ENCODE data around the gene EYS. TPM values are rescaled to one million over a fixed set of nuclear protein-coding genes. Genes with fewer than 3 reads are reported as not detected.

The EYS gene
- total RNA-seq, 1 donor from 2014 or later, result not detected

GRCh38 chr6:64811119-64811518 is 895.9 kb downstream of the EYS start:
- no peaks in the 10 kb centered on the region for H3K36me3 ChIP-seq
- DNase-seq (ENCODE audit: low spot score in 2 of 2), result no peak
- no peak overlapping the region for H3K4me3 ChIP-seq
- no peaks in the 10 kb centered on the region for H3K9me3 ChIP-seq
- no peak overlapping the region for H3K27ac ChIP-seq
- no peak for TF ChIP-seq CTCF (IDR thresholded peaks at IDR 0.05)
- no peaks in the 10 kb centered on the region for H3K4me1 ChIP-seq
- intact Hi-C loops (cut with DNase I), result no loop called here
- no peaks in the 10 kb centered on the region for H3K27me3 ChIP-seq

GRCh38 chr6:64807785-64808184 is 899.2 kb downstream of the EYS start:
- no peaks in the 10 kb centered on the region for H3K36me3 ChIP-seq
- intact Hi-C loops (cut with DNase I), result no loop called here
- no peak overlapping the region for H3K4me3 ChIP-seq
- H3K27ac ChIP-seq, result no peak overlapping the region
- no peaks in the 10 kb centered on the region for H3K9me3 ChIP-seq
- no peaks in the 10 kb centered on the region for H3K4me1 ChIP-seq
- DNase-seq (ENCODE audit: low spot score in 2 of 2), result no peak
- no peak for TF ChIP-seq CTCF (IDR thresholded peaks at IDR 0.05)
- H3K27me3 ChIP-seq, result no peaks in the 10 kb centered on the region

DNA sequence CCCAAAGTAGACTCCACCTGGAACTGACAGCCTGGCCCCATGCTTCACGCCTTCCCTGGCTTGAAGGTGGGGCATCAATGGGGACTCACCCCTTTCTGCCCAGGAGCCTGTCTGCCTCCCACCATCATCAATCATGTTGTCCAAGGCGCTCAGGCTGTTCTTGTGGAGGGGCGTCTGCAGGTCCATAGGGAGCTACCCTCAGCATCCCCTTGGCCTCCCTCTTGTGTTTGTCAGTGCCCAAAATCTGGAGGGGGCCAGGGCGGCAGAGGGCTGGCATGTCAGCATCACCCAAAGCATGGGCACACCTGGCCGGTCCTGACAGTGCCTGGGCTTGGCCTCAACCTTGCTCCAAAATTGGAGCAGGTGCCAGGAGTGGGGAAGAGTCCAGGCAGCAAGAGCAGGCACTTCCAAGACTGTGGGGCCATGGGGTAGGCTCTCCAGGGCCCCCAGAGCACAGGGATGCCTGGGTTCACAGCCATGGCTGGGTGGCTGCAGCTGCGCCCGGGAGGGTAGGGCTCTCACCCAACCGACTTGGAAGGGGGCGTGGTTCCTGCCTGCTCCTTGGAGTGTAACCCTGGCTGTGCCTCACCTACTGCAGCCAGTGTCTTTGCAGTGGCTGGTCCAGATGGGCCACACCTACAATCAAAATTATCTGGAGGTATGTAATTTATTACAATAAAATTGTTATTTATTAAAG is 903.4 kb downstream of the EYS start:
- TF ChIP-seq CTCF (IDR thresholded peaks at IDR 0.05), result no peak
- H3K4me1 ChIP-seq, result no peaks in the 10 kb centered on the region

DNA sequence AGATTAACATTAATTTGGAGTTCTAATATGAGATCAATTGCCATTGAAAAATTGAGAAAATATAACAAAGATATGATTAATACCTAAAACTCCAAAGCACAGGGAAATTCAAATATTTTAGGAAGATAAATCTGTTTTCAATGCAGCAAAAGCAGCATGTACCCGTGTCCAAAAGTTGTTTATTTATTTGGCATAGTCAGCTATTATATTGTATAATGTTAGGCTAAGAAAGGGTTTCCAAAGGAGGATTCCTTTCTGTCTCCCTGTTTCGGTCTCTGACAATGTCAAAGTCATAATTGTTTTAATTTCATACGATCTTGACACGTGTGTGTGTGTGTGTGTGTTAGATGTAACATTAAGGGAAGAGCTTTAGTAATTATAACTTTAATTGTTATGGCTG is 914.5 kb downstream of the EYS start:
- no peaks in the 10 kb centered on the region for H3K9me3 ChIP-seq
- intact Hi-C loops (cut with DNase I), result no loop called here

More for the DNA sequence above, 903.4 kb downstream of the EYS start:
- no peak overlapping the region for H3K27ac ChIP-seq
- H3K9me3 ChIP-seq, result no peaks in the 10 kb centered on the region
- H3K36me3 ChIP-seq, result no peaks in the 10 kb centered on the region
- H3K27me3 ChIP-seq, result no peaks in the 10 kb centered on the region
- no peak for DNase-seq (ENCODE audit: low spot score in 2 of 2)
- intact Hi-C loops (cut with DNase I), result no loop called here
- no peak overlapping the region for H3K4me3 ChIP-seq

DNA sequence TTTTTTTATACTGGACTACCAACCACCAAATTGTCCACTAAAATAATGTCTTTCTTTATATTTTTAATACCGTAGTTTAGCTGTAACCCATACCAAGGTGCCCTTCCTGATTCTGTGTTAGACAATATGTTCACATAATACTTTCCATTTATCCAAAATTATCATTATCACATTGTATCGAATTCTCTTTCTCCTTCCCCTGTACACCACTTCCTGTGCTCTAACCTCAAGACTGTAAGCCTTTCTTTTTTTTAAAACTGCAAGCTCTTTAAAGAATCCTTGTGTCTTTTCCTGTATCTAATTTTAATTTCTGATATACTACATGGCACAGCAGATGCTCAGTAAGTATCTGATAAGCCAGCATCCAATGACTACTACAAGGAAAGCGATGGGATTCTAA is 917.5 kb downstream of the EYS start:
- Histone ChIP-seq H3K4me3 (no peak overlapping the region), H3K27me3 (no peaks in the 10 kb centered on the region), H3K36me3 (no peaks in the 10 kb centered on the region), H3K27ac (no peak overlapping the region), H3K4me1 (no peaks in the 10 kb centered on the region), H3K9me3 (no peaks in the 10 kb centered on the region)
- intact Hi-C loops (cut with DNase I), result no loop called here
- no peak for TF ChIP-seq CTCF (IDR thresholded peaks at IDR 0.05)
- DNase-seq (ENCODE audit: low spot score in 2 of 2), result no peak

More for the DNA sequence above, 914.5 kb downstream of the EYS start:
- no peak for DNase-seq (ENCODE audit: low spot score in 2 of 2)
- no peak overlapping the region for H3K4me3 ChIP-seq
- TF ChIP-seq CTCF (IDR thresholded peaks at IDR 0.05), result no peak
- no peaks in the 10 kb centered on the region for H3K4me1 ChIP-seq
- H3K27me3 ChIP-seq, result no peaks in the 10 kb centered on the region
- no peaks in the 10 kb centered on the region for H3K36me3 ChIP-seq
- no peak overlapping the region for H3K27ac ChIP-seq

DNA sequence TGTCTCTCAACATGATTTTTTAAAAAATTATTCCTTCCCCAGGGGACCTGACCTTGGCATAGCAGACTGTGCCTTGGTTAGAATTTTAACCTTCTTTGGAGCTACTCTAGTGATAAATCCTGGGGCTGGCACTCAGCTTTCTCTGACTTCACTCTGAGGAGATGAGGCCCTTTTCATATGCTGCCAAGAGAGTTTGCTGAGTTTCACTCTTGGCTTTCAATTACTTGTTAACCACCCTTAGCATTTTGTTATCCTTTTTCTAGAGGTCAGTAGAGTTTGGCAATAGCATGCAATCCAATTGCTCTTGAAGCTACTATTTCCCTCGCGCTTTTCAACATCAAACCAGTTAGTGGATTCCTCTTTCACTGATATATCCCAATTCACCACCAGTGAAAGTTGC is 920.3 kb downstream of the EYS start:
- intact Hi-C loops (cut with DNase I), result no loop called here
- Histone ChIP-seq H3K27ac (no peak overlapping the region), H3K27me3 (no peaks in the 10 kb centered on the region), H3K36me3 (no peaks in the 10 kb centered on the region), H3K9me3 (no peaks in the 10 kb centered on the region), H3K4me3 (no peak overlapping the region), H3K4me1 (no peaks in the 10 kb centered on the region)
- TF ChIP-seq CTCF (IDR thresholded peaks at IDR 0.05), result no peak
- no peak for DNase-seq (ENCODE audit: low spot score in 2 of 2)

All from ascending aorta (tissue), 2 donors.